ENCODE results near the gene KNSTRN. TPM values are rescaled to one million over a fixed set of nuclear protein-coding genes. Genes with fewer than 3 reads are reported as not detected.
A peak's percentile ranks its signal among the peaks of the same experiment; 100 is the strongest.

Gene KNSTRN
- total and polyA plus RNA-seq, 2 of the 13 experiments (the other 11 are each of a cell fraction or from before 2014, with no cell fraction given): 20.3 to 62.3 TPM

GRCh38 chr15:40345225-40345866, 37.2 kb upstream of the KNSTRN start:
- in situ Hi-C loops (cut with HindIII; ENCODE audit: extremely low pct_ligation_motif_present, low pct_unique_long_range_greater_than_20kb): loop anchor here (5.0 kb wide), 1 partner anchor 77 kb away; no protein-coding TSS in a partner anchor
- Histone ChIP-seq H3K4me2 (ENCODE audit: low read depth, low read length) (peak overlapping the region; percentile 49; the same call in 1 of the 2 replicates), H3K4me3 (replicated peaks in 1 of 3; ENCODE audit: insufficient read depth in 1 of 3, low read depth in 2 of 3, low read length in 3 of 3) (peak overlapping the region in 1 of 3 experiments; percentile 2; a peak in 1 of 6 replicates), H3K4me1 (ENCODE audit: insufficient read depth, low read length) (peaks cover 85% of the 10 kb centered on the region), H3K27me3 (ENCODE audit: control insufficient read depth in 1 of 2, insufficient read depth in 2 of 2, low read length in 2 of 2) (no peaks in the 10 kb centered on the region; a peak in 1 of 5 replicates), H3K36me3 (replicated peaks in 1 of 2; ENCODE audit: control insufficient read depth in 1 of 2, insufficient read depth in 2 of 2, low read length in 2 of 2) (no peaks in the 10 kb centered on the region), H3K79me2 (ENCODE audit: insufficient read depth, low read length) (no peaks in the 10 kb centered on the region), H3K9me3 (ENCODE audit: low read length) (no peaks in the 10 kb centered on the region), H4K20me1 (ENCODE audit: insufficient read depth, low read length) (no peaks in the 10 kb centered on the region), H2AFZ (ENCODE audit: low read length) (no peak overlapping the region), H3K9ac (ENCODE audit: insufficient read depth, low read depth, low read length) (0 out of 2 replicates have a peak overlapping the region, but pooled peaks have one; percentile 11), H3K27ac (ENCODE audit: extremely low read length, insufficient read depth, low read length) (no peak overlapping the region)
- DNase-seq (ENCODE audit: low spot score): no peak
- ChIA-PET POLR2A (no interaction called here), CTCF (ENCODE audit: low intra/inter-chr PET ratio, low total read pairs) (interaction anchor here (1.3 to 1.9 kb wide), 3 partner anchors 9 to 77 kb away, joined by 5 to 11 read pairs (median 7); no protein-coding TSS in a partner anchor)
- no peak for TF ChIP-seq IRF2 (CRISPR knock-in tag; IDR thresholded peaks at IDR 0.05)
- TF ChIP-seq ZNF703 (CRISPR knock-in tag; IDR thresholded peaks at IDR 0.05; ENCODE audit: borderline replicate concordance): no peak
- FAIRE-seq: no peak
- WGBS (ENCODE audit: low lambda C conversion rate): 42% methylated on average over 2 of the region's 10 CpGs
- intact Hi-C loops (cut with micrococcal nuclease; ENCODE audit: unreplicated experiment): no loop called here
- no TSS peak for BruUV-seq (replicated peaks)
- ATAC-seq: no peak

- in situ Hi-C loops (cut with HindIII; ENCODE audit: extremely low pct_ligation_motif_present, low pct_unique_long_range_greater_than_20kb) (loop anchor here (5.0 kb wide), 1 partner anchor 76 kb away; no protein-coding TSS in a partner anchor), intact Hi-C loops (cut with micrococcal nuclease; ENCODE audit: unreplicated experiment) (no loop called here)
- CTCF ChIA-PET (ENCODE audit: low intra/inter-chr PET ratio, low total read pairs): no interaction called here
- Histone ChIP-seq H3K9ac (ENCODE audit: insufficient read depth, low read depth, low read length) (no peak overlapping the region), H3K4me1 (ENCODE audit: insufficient read depth, low read length) (peaks cover 90% of the 10 kb centered on the region), H3K27ac (ENCODE audit: extremely low read length, insufficient read depth, low read length) (no peak overlapping the region), H3K27me3 (ENCODE audit: control insufficient read depth in 1 of 2, insufficient read depth in 2 of 2, low read length in 2 of 2) (no peaks in the 10 kb centered on the region; a peak in 1 of 5 replicates), H3K4me2 (ENCODE audit: low read depth, low read length) (peak overlapping the region; percentile 29; the same call in 1 of the 2 replicates), H3K79me2 (ENCODE audit: insufficient read depth, low read length) (no peaks in the 10 kb centered on the region), H4K20me1 (ENCODE audit: insufficient read depth, low read length) (no peaks in the 10 kb centered on the region), H3K4me3 (replicated peaks in 1 of 3; ENCODE audit: insufficient read depth in 1 of 3, low read depth in 2 of 3, low read length in 3 of 3) (no peak overlapping the region), H3K9me3 (ENCODE audit: low read length) (no peaks in the 10 kb centered on the region), H3K36me3 (replicated peaks in 1 of 2; ENCODE audit: control insufficient read depth in 1 of 2, insufficient read depth in 2 of 2, low read length in 2 of 2) (no peaks in the 10 kb centered on the region), H2AFZ (ENCODE audit: low read length) (no peak overlapping the region)
- FAIRE-seq (no peak), DNase-seq (ENCODE audit: low spot score) (no peak), ATAC-seq (0 out of 3 replicates have a peak, but pooled peaks have one; percentile 3)
- TF ChIP-seq ZNF235 (CRISPR knock-in tag; IDR thresholded peaks at IDR 0.05; ENCODE audit: borderline replicate concordance) (no peak), STAG1 (CRISPR knock-in tag; IDR thresholded peaks at IDR 0.05) (no peak), SPEN (CRISPR knock-in tag; IDR thresholded peaks at IDR 0.05; ENCODE audit: low read depth) (no peak), SNAPC4 (CRISPR knock-in tag; IDR thresholded peaks at IDR 0.05) (no peak), YEATS4 (CRISPR knock-in tag; IDR thresholded peaks at IDR 0.05; ENCODE audit: borderline replicate concordance) (no peak), ZKSCAN5 (CRISPR knock-in tag; IDR thresholded peaks at IDR 0.05) (no peak)
- TF ChIP-seq, protein P1, sequence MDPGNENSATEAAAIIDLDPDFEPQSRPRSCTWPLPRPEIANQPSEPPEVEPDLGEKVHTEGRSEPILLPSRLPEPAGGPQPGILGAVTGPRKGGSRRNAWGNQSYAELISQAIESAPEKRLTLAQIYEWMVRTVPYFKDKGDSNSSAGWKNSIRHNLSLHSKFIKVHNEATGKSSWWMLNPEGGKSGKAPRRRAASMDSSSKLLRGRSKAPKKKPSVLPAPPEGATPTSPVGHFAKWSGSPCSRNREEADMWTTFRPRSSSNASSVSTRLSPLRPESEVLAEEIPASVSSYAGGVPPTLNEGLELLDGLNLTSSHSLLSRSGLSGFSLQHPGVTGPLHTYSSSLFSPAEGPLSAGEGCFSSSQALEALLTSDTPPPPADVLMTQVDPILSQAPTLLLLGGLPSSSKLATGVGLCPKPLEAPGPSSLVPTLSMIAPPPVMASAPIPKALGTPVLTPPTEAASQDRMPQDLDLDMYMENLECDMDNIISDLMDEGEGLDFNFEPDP (CRISPR knock-in tag; conservative IDR thresholded peaks at IDR 0.05): no peak
- WGBS (ENCODE audit: low lambda C conversion rate): 20% methylated on average over 4 of the region's 6 CpGs
- POLR2A ChIA-PET: no interaction called here
- no TSS peak for BruUV-seq (replicated peaks)
Observed at GRCh38 chr15:40345867-40346578, 36.5 kb upstream of the KNSTRN start.
